ENCODE data around the gene C11orf91. TPM values are rescaled to one million over a fixed set of nuclear protein-coding genes. Genes with fewer than 3 reads are reported as not detected.

The C11orf91 gene
- total RNA-seq, 1 donor, result not detected

- DNase-seq (ENCODE audit: low read depth), result no peak
- no peak overlapping the region for H3K4me3 ChIP-seq (ENCODE audit: low read depth, low read length)
- TF ChIP-seq CTCF (IDR thresholded peaks at IDR 0.05; ENCODE audit: insufficient read depth, low read depth, low read length), result no peak
Observed at GRCh38 chr11:33669598-33670249, 30.9 kb downstream of the C11orf91 start.

- no peak for DNase-seq (ENCODE audit: low read depth)
- no peak for TF ChIP-seq CTCF (IDR thresholded peaks at IDR 0.05; ENCODE audit: insufficient read depth, low read depth, low read length)
Observed at GRCh38 chr11:33668951-33669596, 31.6 kb downstream of the C11orf91 start.

DNA sequence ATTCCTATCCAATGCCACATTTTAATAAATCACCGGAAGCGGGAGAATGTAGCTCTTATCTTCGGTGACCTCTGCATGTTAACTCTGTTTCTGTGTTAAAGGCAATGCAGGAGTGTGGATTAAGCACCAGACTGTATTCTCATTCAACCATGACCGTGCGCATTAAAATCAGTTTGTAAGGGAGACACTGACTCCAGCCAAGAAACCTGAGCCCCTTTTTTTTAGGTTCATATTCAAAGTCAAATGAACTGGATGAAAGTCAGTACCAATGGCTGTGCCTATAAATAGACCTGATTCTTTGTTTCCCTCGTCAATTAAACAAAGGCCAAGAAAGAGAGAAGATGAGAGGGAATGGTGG is 32.2 kb downstream of the C11orf91 start:
- DNase-seq (ENCODE audit: low read depth), result no peak
- H3K4me3 ChIP-seq (ENCODE audit: low read depth, low read length), result no peak overlapping the region
- TF ChIP-seq CTCF (IDR thresholded peaks at IDR 0.05; ENCODE audit: insufficient read depth, low read depth, low read length), result no peak

More at GRCh38 chr11:33668951-33669596, 31.6 kb downstream of the C11orf91 start:
- no peak overlapping the region for H3K4me3 ChIP-seq (ENCODE audit: low read depth, low read length)

- no peak overlapping the region for H3K4me3 ChIP-seq (ENCODE audit: low read depth, low read length)
- DNase-seq (ENCODE audit: low read depth), result no peak
- TF ChIP-seq CTCF (IDR thresholded peaks at IDR 0.05; ENCODE audit: insufficient read depth, low read depth, low read length), result no peak
Observed at GRCh38 chr11:33667819-33668467, 32.7 kb downstream of the C11orf91 start.

GRCh38 chr11:33665350-33666106 is 35.1 kb downstream of the C11orf91 start:
- no peak overlapping the region for H3K4me3 ChIP-seq (ENCODE audit: low read depth, low read length)
- no peak for TF ChIP-seq CTCF (IDR thresholded peaks at IDR 0.05; ENCODE audit: insufficient read depth, low read depth, low read length)
- DNase-seq (ENCODE audit: low read depth), result no peak

- no peak for TF ChIP-seq CTCF (IDR thresholded peaks at IDR 0.05; ENCODE audit: insufficient read depth, low read depth, low read length)
- no peak for DNase-seq (ENCODE audit: low read depth)
- no peak overlapping the region for H3K4me3 ChIP-seq (ENCODE audit: low read depth, low read length)
Observed at GRCh38 chr11:33664827-33665226, 35.8 kb downstream of the C11orf91 start.

All from fibroblast of villous mesenchyme (primary cell).